ENCODE data around the gene ZNF69. TPM values are rescaled to one million over a fixed set of nuclear protein-coding genes. Genes with fewer than 3 reads are reported as not detected.
"Not testable (repeated sequence)": the region's sequence is repeated elsewhere in the genome, so short reads cannot be mapped to it uniquely, and the experiment has no call there.

ZNF69 gene
- total RNA-seq, 1 donor from 2014 or later = 2.1 TPM

DNA sequence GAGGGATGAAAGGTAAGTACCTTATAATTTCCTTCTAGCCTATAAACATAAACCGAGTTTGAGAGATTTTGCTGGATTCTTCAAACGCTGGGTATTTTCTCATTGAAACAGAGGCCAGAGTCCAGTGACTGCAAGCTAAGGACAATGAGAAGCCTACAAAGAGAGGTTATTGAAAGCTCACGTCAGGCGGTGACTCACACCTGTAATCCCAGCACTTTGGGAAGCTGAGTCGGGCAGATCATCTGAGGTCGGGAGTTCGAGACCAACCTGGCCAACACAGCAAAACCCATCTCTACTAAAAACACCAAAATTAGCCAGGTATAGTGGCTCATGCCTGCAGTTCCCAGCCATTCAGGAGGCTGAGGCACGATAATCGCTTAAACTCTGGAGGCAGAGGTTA, 15.0 kb upstream of the ZNF69 start:
- H3K27ac Mint-ChIP-seq = no peak overlapping the region
- H3K27me3 Mint-ChIP-seq = no peaks in the 10 kb centered on the region
- DNase-seq (no peak), ATAC-seq (ENCODE audit: low read depth) (no peak)
- peaks cover 22% of the 10 kb centered on the region for H3K9me3 Mint-ChIP-seq
- H3K4me1 Mint-ChIP-seq = no peaks in the 10 kb centered on the region
- POLR2A ChIA-PET = no interaction called here
- TF ChIP-seq, protein P1, sequence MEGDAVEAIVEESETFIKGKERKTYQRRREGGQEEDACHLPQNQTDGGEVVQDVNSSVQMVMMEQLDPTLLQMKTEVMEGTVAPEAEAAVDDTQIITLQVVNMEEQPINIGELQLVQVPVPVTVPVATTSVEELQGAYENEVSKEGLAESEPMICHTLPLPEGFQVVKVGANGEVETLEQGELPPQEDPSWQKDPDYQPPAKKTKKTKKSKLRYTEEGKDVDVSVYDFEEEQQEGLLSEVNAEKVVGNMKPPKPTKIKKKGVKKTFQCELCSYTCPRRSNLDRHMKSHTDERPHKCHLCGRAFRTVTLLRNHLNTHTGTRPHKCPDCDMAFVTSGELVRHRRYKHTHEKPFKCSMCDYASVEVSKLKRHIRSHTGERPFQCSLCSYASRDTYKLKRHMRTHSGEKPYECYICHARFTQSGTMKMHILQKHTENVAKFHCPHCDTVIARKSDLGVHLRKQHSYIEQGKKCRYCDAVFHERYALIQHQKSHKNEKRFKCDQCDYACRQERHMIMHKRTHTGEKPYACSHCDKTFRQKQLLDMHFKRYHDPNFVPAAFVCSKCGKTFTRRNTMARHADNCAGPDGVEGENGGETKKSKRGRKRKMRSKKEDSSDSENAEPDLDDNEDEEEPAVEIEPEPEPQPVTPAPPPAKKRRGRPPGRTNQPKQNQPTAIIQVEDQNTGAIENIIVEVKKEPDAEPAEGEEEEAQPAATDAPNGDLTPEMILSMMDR (IDR thresholded peaks at IDR 0.05) = no peak
- CTCF ChIA-PET = interaction anchor here (1.4 kb wide), 1 partner anchor 269 kb away, joined by 3 read pairs; no protein-coding TSS in a partner anchor
- intact Hi-C loops (cut with micrococcal nuclease) = no loop called here
- H3K4me3 Mint-ChIP-seq = no peak overlapping the region
- H3K36me3 Mint-ChIP-seq (ENCODE audit: low read depth) = peaks cover 29% of the 10 kb centered on the region

- TF ChIP-seq, protein P1 (IDR thresholded peaks at IDR 0.05) = no peak
- CTCF ChIA-PET = interaction anchor here (1.4 kb wide), 1 partner anchor 268 kb away, joined by 3 read pairs; no protein-coding TSS in a partner anchor
- Mint-ChIP-seq H3K9me3 (peaks cover 15% of the 10 kb centered on the region), H3K36me3 (ENCODE audit: low read depth) (peaks cover 17% of the 10 kb centered on the region), H3K4me3 (no peak overlapping the region), H3K27ac (no peak overlapping the region), H3K4me1 (no peaks in the 10 kb centered on the region), H3K27me3 (no peaks in the 10 kb centered on the region)
- ATAC-seq (ENCODE audit: low read depth) (no peak), DNase-seq (no peak)
- POLR2A ChIA-PET = no interaction called here
- intact Hi-C loops (cut with micrococcal nuclease) = no loop called here
Observed at GRCh38 chr19:11873762-11874161, 13.8 kb upstream of the ZNF69 start.

GRCh38 chr19:11879687-11880266, 7.8 kb upstream of the ZNF69 start:
- POLR2A ChIA-PET; H3K4me1 Mint-ChIP-seq; H3K36me3 Mint-ChIP-seq (ENCODE audit: low read depth); H3K9me3 Mint-ChIP-seq; H3K4me3 Mint-ChIP-seq; H3K27ac Mint-ChIP-seq; DNase-seq; ATAC-seq (ENCODE audit: low read depth); H3K27me3 Mint-ChIP-seq: not testable (repeated sequence)
- CTCF ChIA-PET = interaction anchor here (0.5 to 3.2 kb wide), 5 partner anchors 44 to 264 kb away, joined by 3 to 9 read pairs (median 3); partner anchors contain the start of gene ZNF20
- intact Hi-C loops (cut with micrococcal nuclease) = loop anchor here (5.0 kb wide), 1 partner anchor 82 kb away; the partner anchor contains the start of gene ZNF491

- no peaks in the 10 kb centered on the region for H3K9me3 Mint-ChIP-seq
- no peak overlapping the region for H3K4me3 Mint-ChIP-seq
- no peak for ATAC-seq (ENCODE audit: low read depth)
- no peak overlapping the region for H3K27ac Mint-ChIP-seq
- CTCF ChIA-PET = interaction anchor here (0.5 to 3.2 kb wide), 7 partner anchors 43 to 263 kb away, joined by 3 to 9 read pairs (median 4); partner anchors contain the start of gene ZNF20
- intact Hi-C loops (cut with micrococcal nuclease) = loop anchor here (5.0 kb wide), 1 partner anchor 83 kb away; the partner anchor contains the start of gene ZNF491
- DNase-seq = no peak
- H3K36me3 Mint-ChIP-seq (ENCODE audit: low read depth) = no peaks in the 10 kb centered on the region
- POLR2A ChIA-PET = interaction anchor here (0.8 kb wide), 1 partner anchor 185 kb away, joined by 3 read pairs; no protein-coding TSS in a partner anchor
- H3K4me1 Mint-ChIP-seq = peaks cover 2% of the 10 kb centered on the region
- H3K27me3 Mint-ChIP-seq = no peaks in the 10 kb centered on the region
- TF ChIP-seq, protein P1 (IDR thresholded peaks at IDR 0.05) = no peak
Observed at GRCh38 chr19:11880598-11880997, 7.0 kb upstream of the ZNF69 start.

DNA sequence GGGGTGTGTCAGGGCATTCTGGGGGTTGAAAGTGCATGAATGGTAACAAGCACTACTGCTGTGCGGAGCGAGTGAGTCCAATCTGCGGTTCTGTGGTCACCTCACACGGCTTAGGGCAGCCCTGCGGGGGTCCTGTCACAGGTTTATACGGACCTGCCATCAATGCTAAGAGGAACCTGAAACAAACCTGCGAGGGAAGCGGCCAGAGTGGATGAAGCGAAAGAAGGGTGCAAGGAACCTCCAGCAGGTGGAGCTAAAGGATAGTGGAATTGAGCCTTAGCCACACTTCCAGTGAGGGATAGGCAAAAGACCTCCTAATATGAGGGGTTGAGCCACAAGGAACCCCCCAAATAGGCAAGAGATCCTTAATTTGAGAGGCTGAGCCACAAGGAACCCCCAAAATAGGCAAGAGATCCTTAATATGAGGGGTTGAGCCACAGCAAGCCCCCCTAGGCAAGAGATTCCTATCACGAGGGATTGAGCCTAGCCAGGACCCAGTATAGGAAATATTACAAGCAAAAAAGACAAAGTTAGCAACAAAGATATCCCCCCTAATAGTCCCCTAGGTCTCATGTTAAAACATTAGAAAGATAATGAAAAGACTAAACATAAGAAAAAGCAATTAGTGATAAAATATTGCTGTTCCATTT, 6.3 kb upstream of the ZNF69 start:
- DNase-seq (peak; percentile 27), ATAC-seq (ENCODE audit: low read depth) (peak; percentile 82)
- intact Hi-C loops (cut with micrococcal nuclease) = loop anchor here (1.0 to 5.0 kb wide), 4 partner anchors 42 to 260 kb away; partner anchors contain the start of gene ZNF491
- ChIA-PET POLR2A (interaction anchor here (0.8 kb wide), 1 partner anchor 184 kb away, joined by 3 read pairs; no protein-coding TSS in a partner anchor), CTCF (interaction anchor here (1.0 to 3.2 kb wide), 5 partner anchors 42 to 260 kb away, joined by 3 to 9 read pairs (median 4); partner anchors contain the start of gene ZNF20)
- Mint-ChIP-seq H3K4me3 (no peak overlapping the region), H3K27ac (no peak overlapping the region), H3K9me3 (peaks cover 2% of the 10 kb centered on the region), H3K27me3 (no peaks in the 10 kb centered on the region), H3K4me1 (peaks cover 2% of the 10 kb centered on the region), H3K36me3 (ENCODE audit: low read depth) (no peaks in the 10 kb centered on the region)
- TF ChIP-seq, protein P1 (IDR thresholded peaks at IDR 0.05) = no peak

Measured in activated B cell treated with CpG ODN at 0.5 μM for 24 hours (primary cell).